GM21526 (cell line): Measurements from ENCODE around the gene HOXA5.

Experiments used
- ATAC-seq: cut with Tn5 transposase; IDR thresholded peaks from one replicate; pipeline ENCODE4 v1.9.1; 2021; ENCODE audit warnings: moderate library complexity; ENCODE audit not compliant: unreplicated experiment, low FRiP score

HOXA5 gene

GRCh38 chr7:27143023-27143949 is at the start of gene HOXA5:
TSS of gene HOXA5 (minus strand) at chr7:27143681. CDS start at chr7:27143607, 74 bp downstream.
- no peak for ATAC-seq

- ATAC-seq = no peak
Measured at GRCh38 chr7:27192546-27193334, 49.3 kb upstream of the HOXA5 start.

GRCh38 chr7:27191833-27192545 is 48.5 kb upstream of the HOXA5 start:
- ATAC-seq = no peak

- ATAC-seq = no peak
Measured at GRCh38 chr7:27191161-27191731, 47.8 kb upstream of the HOXA5 start.

- no peak for ATAC-seq
Measured at GRCh38 chr7:27189997-27190748, 46.7 kb upstream of the HOXA5 start.

- no peak for ATAC-seq
Measured at GRCh38 chr7:27189295-27189996, 46.0 kb upstream of the HOXA5 start.

GRCh38 chr7:27188386-27189294 is 45.2 kb upstream of the HOXA5 start:
- no peak for ATAC-seq

- ATAC-seq = no peak
Measured at GRCh38 chr7:27187475-27188385, 44.2 kb upstream of the HOXA5 start.

GRCh38 chr7:27186668-27187474 is 43.4 kb upstream of the HOXA5 start:
- ATAC-seq = no peak

GRCh38 chr7:27185854-27186667 is 42.6 kb upstream of the HOXA5 start:
- ATAC-seq = no peak

- ATAC-seq = no peak
Measured at GRCh38 chr7:27185013-27185853, 41.8 kb upstream of the HOXA5 start, which contains the start of gene HOXA11. TSS of gene HOXA11 (minus strand) at chr7:27185232. CDS start at chr7:27185144, 88 bp downstream.

- ATAC-seq = no peak
Measured at GRCh38 chr7:27184337-27185012, 41.0 kb upstream of the HOXA5 start.

- ATAC-seq = no peak
Measured at GRCh38 chr7:27183682-27184336, 40.3 kb upstream of the HOXA5 start.
